Brain pericyte (primary cell): ENCODE results near the gene SUPT6H.

Source experiments
- DNase-seq: peaks from one replicate; pipeline ENCODE4 v3.0.0-alpha.2; 2012; ENCODE audit warnings: low read depth, low spot score

Gene SUPT6H

DNA sequence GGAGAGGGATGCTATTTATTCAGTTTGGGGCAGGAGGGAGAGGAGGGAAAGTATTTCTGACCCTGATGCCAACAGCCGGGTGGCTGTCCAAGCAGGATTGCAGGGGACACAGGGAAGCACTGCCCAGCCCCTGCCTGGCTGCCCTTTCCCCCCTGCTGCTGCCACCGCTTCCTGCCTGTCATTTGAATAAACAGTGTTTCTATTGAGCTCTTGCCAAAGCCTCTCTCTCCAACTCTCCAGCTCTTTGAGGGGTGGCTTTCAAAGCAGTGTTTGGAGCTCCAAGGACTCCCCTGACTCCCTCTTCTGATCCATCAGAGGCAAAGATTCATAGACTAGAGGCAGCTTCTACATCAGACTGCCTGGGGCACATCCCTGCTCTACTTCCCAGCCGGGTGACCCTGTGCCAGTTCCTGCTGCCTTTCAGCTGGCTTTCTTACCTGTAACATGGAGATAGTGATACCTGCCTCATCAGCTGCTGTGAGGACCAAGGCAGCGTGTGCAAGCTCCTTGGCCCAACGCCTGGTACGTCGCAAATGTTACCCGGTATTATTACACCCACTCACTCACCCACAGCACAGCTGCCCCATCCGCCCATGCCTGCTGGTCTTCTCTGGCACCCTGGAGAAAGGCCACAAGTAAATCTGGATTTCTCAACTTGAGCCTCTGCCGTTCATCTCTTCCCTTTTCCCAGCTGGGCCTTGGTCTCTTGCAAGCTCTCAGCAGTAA is 40.2 kb downstream of the SUPT6H start:
- no peak for DNase-seq

DNA sequence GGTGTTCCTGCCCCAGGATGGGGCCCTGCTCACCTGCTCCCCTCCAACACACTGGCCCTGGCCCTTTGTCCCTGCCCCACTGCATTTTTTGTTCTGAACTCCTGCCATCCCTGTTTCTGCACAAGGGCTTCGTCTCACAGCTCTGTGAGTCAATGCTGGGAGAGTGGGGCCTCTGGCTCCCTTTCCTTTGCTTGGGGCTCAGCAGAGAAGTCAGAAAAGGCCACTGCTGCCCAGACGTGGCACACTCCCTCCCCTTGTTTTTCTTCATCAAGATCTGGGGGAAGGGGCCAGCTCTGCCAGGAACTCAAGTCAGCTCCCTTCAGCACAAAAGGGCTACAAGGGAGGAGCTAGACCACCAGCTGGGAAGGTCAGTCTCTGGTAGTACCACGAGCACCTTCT is 40.7 kb downstream of the SUPT6H start:
- DNase-seq: no peak

DNA sequence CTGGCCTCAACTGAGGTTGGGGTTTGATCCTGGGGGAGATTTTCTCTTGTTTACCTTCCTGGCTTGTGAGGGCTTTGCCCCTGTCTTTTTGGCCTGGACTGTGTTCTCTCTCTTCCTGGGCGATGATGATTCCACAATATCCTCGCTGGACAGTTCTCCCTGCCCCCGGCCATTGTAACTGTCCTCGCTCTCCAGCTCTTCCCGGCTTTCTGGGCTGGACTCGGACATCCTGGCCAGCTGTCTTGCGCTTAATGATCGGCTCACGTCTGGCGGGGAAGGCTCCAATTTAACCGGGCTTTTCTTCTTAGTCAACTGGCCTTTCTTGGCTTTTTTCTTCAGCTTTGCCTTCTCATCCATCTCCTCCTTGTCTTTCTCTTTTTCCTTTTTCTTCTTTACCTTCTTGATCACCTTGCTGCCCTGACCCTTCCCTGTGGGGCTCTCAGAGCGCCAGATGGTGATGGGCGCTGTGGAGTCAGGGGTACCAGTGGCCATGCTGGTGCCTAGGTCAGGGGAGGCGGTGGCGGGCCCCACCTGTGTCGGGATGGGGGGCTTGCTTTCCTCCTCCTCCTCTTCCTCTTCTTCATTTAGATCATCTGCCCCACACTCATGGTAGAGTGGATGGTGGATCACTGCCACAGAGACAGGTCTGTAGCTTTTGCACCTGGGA is 41.7 kb downstream of the SUPT6H start:
- DNase-seq: no peak

DNA sequence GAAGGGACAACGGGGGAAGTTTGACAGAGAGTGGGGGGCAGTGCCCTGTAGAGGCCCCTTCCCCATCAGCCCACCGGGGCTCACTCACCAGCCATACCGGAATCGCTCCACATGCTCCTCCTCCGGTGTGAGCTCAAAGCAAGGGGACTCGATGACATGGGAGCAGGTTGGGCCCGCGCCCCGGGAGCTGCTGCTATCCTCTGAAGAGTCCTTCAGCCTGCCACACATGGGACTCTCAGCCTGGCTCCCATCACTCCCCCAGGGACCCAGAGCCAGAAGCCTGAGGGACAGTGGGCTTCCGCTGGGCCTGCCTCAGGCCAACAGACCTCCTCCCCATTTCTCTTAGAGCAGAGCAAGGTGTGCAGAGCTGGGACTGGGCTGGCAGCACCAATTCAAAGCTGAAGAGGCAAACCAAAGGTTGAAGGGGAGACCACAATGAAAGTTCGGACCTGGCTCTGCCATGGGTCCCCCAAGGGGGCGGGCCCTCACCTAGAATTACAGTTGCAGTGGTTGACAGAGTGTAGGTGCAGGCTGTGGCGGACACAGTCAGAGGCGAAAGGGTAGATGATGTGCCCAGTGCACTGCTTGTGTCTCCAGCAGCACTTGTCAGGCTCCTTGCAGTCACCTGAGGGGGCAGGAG is 42.3 kb downstream of the SUPT6H start:
- DNase-seq: no peak

DNA sequence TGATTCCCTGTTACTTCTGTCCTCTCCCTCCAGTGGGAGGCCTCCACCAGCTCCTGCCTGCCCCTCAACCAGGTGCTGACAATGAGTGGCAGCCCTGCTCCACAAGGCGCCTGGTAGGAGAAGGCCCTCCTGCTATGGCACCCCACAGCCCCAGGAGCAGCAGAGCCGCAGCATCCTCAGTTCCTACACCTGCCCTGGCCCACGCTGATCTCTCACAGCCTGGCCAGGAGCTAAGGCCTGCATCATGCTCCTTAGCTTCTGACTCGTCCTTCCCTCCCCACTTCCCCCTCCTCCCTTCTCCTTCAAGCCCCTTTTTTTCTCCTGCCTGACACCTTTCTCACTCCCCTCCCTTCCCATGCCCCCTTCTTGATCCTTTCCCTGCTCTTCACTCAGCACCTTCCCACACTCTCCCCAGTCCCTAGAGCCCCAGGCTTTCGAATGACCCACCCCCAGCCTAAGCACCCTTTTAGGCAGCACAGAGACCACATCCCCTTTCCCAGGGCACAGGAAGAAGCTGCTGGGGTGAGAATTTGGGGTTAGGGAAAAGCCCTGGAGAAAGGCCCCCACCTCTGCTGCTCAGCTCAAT is 43.2 kb downstream of the SUPT6H start:
- no peak for DNase-seq

DNA sequence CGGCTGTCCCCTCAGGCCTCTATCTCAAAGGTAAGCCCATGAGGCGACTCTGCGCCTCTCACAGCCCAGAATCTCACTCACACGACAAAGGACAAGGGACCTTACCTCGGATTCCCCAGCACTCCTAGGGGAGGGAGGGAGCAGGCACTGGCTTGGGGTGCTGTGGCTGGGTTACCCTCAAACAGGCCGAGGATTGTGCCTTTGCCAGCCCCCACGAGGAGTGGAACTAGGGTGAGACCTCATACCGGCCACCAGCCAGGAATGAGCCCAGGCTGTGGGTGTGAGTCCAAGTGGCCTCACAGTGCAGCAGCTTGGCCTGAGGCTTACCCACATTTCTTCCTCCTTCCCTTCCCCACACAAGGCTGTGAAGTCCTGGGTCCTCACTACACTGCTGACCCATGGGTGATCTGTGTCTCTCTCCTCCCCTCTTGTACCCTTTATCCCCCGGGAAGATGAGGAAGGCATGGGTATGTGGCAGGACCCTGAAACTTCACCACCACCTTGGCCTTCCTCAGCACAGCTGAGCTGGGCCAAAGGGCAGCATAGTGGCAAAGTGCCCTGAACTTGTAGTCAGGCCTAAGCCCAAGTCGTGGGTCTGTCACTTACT is 43.8 kb downstream of the SUPT6H start:
- DNase-seq: no peak

DNA sequence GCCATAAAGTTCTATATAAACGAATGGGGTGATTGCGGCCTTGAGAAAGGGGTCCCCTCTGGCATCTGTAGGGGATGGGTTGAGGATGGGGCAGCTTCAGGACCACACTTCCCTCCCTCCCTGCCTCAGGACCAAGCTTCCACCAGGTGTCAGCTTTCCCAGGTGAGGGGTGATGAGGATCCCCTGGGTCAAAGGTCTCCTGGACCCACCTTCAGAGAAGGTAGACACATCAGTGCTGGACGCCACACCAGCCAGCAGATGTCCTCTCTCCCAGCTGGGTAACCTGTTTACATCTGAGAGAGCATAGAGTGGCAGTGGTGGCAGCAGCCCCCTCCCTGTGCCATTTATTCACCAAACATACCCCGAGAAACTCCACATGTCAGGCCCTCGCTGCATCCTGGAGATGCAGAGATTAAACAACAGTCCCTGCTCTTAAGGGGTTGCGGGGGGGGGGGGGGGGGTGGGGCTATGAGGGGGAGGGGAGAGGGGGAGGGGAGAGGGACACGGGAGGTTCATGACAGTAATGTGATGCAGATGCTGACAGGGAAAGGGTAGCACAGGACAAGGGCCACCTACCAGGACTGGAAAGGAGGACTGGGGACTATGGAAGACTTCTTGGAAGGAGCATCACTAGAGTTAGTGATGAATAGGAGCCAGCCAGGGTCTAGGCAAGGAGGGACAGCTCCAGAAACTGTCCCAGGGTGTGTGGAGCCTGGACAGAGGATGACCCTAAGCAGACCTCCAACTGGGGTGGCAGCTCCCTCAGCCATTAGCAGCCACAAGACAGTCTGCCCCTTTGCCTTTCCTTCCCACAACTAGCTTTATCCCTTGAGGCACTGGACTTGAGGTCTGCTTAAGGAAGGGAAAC is 44.7 kb downstream of the SUPT6H start:
- no peak for DNase-seq

DNA sequence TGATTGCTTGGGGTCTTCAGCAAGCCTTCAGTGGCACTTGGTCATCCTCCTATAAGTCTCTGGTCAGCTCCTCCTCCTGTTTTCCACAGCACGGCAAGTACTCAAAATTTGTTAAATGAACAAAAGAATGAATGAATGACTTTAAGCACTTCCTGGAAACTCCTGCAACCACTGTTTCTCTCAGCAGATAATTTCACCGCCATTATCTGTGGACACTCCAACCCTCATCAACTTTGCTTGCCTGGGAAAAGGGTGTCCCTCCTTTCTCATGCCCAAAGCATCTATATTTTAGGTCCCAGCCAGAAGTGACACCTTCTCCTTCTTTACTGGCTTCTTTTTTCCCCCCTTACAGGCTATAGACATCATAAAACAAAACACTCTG is 45.3 kb downstream of the SUPT6H start:
- no peak for DNase-seq

DNA sequence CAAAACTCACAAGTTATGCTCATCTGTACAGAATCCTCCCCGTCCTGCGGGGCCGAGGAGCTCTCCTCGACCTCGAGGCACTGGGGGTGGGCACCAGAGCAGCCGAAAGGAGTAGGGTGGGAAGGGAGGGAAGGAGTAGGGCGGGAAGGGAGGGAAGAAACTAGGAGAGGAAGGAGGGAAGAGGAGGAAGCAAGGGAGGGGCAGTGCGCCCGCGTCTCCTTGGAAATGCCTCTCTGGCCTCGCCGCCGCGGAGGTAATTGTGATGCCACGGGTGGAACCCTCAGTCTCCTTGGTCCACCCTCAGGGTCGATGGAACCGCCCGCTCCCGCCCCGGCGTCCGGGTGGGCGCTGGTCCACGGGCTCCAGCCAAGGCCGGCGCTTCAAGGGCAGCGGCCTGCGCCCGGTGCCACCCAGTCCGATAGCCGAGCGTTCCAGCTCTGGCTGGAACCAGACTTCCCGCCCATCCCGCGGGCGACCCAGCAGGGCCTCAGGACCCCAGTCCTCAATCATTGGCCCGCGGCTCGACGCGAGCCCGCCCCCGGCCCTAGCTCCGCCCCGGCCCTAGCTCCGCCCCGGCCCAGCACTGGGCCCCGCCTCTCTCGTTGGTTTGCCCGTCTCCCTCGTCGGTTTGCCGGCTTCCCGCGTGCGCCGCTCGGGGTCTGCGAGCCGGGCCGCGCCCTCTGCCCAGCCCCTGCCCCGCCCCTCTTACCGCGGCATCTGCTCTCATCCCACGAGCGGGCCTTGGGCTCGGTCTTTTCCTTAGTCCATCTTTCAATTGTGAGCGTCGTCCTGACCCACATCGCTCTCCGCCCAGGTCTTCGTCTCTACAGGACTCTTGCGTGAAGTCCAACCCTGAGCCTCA is 49.1 kb downstream of the SUPT6H start:
- peak; percentile 71 for DNase-seq

DNA sequence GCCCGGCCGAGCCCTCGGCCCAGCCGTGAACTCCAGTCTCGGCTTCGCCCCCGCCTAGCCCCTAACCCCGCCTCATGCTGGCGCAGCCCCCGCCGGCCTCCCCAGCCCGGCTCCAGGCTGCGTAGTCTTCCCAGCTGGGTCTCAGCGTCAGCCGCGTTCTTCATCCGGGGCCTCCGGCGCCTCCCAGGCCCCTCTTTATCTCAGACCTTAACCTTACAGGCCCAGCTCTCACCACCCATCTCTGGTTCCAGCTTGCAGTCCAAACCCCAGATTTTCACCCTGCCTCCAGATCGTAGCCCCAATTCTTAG is 49.7 kb downstream of the SUPT6H start, which contains the start of gene PROCA1:
PROCA1 (minus strand) TSS at position 166 of the 309 bp plus-strand sequence. CDS start 228 bp downstream, outside the sequence.
- DNase-seq: no peak

DNA sequence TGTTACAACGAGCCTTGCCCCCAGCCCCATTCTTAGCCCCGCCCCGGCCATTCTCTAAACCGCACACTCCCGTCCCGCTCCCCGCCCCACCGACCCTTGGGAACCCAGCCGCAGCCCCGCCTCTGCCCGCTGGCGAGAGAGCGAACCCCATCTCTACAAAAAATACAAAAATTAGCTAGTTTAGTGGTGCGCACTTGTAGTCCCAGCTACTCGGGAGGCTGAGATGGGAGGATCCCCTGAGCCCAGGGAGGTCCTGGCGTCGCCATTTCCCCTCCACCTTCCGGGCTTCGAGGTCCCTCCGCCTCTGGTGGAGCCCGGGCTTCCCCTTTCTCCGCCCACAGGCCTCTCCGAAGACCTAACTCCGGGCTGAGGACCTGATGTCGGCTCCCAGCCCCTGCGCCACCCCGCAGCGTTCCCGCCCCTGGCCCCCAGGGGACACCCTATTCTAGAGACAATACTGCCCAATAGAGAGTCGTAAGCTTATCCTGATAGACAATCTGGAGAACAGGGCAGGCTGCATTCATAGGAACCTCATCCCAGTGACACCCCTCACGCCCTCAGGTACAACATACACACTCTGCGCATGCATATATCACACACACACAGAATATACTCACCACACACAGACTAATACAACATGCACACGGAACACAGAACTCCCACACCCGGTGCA is 50.2 kb downstream of the SUPT6H start:
- DNase-seq: no peak

DNA sequence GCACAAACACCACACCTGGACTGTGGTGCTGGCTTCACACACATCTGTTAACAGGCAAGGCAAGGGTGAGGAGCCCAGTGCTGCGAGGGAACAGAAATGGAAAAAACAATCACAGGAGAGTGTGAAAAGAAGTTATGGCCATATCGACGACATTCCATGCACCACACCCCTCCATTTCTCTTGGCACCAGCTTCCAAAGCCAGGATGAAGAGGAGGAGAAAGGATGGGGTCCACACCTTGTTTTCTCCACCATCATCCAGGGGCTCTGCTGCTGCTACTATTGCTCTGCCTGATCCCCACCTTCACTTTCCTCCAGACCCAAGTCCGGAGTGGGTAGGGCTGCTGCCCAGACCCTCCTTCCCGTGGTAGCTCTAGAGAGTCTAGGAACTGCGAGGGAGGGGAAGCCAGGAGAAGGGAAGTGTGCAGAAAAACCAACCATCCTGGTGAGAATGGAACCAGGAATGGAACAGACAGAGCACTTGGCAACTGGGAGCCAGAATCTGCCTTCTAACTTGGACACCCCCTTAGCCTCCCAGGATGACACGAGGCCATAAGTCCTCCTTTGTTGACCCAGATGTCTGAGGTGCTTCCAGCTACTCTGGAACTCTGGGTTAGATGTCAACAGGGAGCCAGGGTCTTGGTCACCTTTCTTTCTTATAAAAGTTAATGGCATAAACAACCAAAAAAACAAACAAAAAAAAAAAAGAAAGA is 50.9 kb downstream of the SUPT6H start:
- no peak for DNase-seq

DNA sequence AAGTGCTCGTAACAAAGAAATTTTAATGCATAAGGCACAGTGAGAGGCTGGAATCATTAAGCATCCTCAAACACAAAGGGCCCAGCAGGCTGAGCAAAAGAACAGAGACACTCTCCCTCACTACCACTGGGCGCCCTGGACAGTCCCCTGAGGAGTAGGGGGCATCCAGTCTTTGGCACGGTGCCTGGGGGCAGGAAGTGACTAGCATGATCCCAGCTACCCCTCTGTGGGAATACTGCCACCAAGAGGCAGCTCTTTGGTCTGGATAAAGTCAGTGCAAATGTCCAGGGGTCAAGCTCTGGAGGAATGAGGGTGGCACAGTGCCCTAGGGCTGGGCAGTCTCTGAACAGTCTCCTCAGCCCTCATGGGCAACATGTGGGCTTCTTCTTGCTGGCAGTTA is 52.3 kb downstream of the SUPT6H start:
- no peak for DNase-seq

DNA sequence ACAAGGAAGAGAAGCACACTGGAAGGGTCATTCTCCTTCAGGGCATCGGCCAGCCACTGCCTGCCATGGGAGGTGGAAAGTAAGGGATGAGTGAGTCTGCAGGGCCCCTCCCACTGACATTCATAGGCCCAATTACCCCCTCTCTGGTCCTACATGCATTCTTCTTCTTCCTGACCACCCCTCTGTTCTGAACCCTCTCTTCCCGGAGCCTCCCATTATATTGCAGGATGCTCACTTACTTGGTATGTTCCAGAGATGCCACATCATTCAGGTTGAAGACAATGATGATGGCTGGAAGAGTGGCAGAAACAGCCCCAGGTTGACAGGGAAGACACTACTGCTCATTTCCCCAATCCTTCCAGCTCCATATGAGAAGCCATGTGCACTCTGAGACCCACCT is 53.2 kb downstream of the SUPT6H start:
- DNase-seq: no peak

DNA sequence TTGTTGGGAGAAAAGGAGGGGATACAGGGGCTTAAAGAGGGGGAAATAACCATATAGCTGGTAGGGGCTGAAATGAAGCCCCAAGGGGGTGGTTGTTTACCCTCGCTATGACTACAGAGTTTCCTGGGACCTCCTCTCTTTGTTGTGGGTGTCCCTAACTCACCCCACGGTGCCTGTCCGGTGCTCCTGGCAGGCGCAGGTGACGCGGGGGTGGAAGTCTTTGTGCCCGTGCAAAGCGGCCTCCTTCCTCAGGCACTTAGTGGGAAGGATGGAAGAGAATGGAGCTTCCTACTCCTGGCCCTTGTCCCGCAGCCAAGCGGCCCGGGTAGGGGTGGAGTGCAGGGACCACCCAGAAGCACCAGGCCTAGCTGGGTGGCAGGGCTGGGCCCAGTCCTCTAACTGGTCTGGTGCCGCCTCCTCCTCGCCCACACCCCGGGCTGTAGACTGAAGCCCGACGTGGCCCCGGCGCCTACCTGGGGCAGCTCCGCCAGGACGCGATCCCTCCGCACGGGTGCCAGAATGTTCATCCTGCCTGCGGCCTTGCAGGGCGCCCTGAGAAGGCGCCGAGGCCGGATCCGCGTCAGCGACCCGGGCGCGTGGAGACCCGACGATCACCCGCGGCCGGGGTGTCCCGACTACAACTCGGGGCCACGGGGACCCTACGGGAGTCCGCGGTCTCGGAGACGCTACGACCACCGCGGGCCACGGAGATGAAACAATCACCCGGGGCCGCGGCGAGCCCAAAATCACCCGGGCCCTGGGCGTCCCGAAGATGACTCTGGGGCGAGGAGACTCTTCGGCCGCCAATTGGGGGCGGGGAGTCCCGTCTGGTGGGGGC is 55.0 kb downstream of the SUPT6H start:
- DNase-seq: no peak

DNA sequence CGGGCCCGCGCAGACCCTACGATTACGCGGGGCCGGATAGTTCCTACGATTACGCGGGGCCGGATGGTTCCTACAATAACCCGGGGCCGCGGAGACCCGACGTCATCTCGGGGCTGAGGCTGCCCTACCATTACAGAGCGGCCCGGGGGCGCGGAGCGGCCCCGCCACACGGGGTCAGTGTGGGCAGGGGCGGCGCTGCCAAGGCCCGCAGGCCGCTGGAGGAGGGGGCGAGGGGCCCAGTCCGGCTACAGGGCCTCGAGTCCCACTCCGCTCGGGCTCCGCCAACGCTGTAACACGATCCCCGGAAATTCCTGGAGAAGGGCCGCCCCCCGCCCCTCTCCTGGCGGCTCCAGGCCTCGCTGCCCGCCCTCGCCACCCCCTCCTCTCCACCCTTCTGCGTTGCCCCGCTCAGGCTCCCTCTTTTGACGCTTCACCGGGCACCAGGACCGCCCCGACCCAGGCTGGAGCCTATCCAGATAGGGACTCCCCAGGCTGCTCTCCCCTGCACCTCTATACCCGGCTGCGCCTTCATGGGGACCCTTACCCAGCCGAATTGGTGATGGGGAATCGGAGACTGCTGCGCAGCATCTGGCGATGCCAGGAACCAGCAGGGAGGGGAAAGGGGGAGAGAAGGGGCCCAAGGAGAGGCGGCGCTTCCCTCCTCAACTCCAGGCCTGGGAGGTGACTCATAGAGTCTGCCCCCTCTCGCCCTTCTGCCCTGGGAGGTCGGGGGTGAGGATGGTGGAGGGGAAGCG is 55.8 kb downstream of the SUPT6H start, which contains the start of gene RAB34:
RAB34 (minus strand) TSS at position 291 of the 755 bp plus-strand sequence. CDS start 602 bp downstream, outside the sequence.
- peak; percentile 61 for DNase-seq

DNA sequence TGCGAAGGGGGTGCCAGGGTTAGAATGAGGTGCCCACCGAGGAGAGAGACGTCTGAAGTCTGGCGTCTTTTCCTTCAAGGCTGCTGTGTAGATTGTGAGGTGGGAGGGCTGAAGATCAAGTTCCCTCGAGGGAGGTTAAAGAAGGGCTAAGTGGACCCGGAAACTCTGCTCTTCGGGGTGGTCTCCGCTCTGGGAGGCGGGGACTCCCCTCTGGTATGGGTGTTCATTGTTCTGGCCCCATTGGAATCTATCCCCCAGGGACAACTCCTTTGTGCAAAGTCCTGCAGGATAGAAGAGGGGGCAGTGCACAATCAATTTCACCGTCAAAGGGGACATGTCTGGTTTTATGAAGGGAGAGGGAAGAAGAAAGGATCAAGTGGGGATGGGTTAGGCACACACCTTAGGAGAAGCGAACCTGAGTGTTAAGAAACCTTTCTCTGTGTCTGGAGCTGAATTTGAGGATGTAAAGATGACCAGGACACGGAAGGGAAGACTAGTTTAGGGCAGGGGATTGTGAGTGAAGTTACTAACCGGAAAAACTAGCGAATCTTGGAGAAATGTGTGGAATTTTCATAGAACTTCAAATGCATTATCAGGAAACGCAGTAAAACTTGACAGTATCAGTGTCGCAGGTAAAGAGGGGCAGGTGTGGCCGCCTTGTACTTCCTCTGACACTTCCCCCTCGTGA is 56.5 kb downstream of the SUPT6H start:
- DNase-seq: no peak
